NCI-H446 treated with DMSO at 0.1 percent for 48 hours (cell line): ENCODE data around the gene MYBPH.

ENCODE experiments used
- DNase-seq: peaks from one replicate; lab custom pipeline; 2025; lab: John Stamatoyannopoulos, UW

MYBPH gene

DNA sequence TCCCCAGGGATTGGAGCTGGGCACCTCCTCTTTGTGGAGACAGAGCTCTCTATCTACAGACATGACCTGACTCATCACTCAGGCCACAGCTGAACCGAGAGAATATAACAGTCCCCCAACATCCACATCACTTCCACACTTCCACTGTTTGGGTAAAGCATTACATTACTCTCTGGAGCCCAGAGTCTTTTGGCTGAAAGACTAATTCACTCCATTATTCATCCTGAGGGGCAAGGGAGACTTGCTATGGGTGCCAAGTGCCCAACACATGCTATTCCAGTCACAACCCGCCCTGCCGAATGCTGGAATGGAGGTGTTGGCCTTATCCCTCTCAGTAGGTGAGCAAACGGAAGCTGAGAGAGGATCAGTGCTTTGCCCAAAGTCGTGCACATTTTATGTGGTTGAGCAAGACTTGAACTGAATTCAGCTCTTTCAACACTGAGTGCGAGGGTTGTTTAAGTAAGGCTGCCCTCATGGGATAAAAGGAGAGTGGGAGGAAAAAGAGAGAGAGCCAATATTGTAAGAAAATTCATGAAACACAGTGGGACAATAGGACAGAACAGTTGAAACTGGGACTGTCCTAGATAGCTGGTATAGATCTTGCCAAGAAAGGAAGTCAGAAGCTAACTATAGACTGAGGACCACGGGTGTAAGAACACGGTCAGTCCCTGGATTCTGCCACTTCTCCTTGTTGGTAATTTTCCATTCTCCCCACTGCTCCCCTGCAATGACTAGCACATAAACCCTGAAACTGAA, 24.4 kb upstream of the MYBPH start:
- DNase-seq = no peak

DNA sequence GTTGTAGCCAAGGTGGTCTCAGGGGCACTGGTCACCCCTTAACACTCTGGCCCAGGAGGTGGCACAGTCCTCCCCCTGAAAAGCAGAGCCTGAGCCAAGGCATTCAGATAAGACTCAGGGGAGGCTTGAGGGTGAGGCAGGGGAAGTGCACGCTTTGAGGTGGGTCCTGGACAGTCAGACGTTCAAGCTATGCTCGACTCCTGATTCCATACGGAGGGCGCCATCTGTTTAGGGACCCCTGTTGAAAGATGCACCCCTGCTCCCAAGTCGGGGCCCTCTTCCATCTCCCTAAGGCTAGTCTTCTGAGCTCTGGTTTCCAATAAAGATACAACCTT, 23.8 kb upstream of the MYBPH start:
- no peak for DNase-seq

DNA sequence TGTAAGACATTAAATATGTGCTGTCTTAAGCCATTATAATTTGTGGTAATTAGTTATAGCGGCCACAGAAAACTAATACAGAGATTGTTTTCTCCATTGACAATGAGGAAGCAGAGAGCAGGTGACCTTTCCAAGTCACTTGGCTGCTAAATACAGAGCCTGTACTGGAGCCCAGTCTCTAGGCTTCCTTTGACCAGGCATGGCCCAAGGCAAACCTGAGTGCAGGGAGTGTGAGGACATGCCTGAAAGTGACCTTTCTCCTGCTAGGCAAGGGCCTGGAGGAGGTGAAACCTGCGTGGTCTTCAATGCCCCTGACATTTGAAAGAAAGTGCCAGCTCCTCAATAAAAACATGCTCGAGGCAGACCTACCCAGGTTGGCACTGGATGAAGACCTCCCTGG, 23.4 kb upstream of the MYBPH start:
- no peak for DNase-seq

DNA sequence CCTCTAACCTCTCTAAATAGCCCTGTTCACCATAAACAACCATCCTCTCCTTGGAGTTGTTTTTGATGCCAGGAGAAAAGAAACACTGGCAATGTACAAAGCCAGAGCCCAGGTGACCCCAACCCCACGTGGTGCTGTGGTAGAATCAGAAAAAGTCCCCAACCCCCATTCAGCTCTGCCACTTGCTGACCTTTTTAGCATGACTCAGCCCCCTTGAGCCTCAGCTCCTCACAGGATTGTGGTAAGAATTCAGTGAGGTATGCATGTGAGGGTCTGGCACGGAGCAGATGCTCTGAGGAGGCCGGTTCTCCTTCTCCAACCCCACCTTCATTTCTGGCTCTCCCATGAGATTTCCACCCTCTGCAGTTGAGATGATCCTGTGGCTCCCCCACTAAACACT, 22.0 kb upstream of the MYBPH start:
- no peak for DNase-seq

DNA sequence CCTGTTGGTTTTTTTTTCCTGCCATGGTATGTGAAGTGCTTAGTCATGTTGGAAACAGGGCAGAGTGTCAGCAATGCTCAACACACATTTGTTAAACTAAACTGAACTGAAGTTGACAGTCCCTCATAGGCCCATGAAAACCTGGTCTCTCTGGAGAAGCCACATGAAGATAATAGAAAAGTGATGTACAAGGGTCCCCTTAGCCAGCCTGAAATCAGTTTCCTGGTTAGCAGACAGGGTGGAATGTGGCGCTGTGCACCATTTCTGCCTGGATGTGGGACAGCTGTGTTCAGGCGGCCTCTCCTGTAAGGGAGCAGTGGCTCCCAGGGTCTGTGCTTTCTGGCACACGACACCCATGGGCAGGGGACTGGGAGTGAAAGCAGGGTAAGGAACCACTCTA, 20.7 kb upstream of the MYBPH start:
- DNase-seq = no peak

DNA sequence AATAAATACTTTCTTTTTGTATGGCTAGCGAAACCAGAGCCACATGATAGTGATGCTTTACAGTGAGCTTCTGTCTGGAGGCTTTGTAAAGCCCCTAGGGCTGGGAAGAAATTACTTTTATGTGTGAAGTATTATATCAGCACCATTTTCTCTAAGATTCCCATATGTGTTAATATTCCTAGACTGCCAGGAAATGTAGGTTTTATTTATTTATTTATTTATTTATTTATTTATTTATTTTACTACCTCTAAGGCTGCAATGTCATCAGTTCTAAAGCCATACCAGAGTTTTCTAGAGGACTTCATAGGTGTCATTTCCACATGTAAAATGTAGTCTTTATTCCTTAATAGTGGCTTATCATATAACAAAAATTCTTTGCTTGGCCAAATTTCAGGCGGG, 15.3 kb upstream of the MYBPH start:
- DNase-seq = no peak

DNA sequence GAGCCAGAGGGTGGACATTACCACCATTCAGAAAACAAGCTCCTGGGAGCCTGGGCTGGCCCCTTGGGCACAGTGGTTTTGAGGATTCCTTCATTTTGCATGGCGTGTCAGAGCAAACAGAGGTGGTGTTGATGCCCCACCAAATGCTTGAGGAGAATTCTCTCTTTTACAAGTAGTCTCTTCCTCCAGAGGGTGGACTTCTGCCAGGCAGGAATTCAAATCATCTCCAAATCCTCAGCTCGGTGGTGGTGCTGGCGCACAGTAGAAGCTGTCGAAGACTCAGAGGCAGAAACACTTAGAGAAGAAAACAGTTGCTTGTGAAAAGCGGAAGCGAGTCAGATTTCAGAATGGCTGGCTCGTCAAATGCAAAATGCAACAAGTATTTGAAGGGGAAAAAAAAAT, 14.3 kb upstream of the MYBPH start:
- no peak for DNase-seq

DNA sequence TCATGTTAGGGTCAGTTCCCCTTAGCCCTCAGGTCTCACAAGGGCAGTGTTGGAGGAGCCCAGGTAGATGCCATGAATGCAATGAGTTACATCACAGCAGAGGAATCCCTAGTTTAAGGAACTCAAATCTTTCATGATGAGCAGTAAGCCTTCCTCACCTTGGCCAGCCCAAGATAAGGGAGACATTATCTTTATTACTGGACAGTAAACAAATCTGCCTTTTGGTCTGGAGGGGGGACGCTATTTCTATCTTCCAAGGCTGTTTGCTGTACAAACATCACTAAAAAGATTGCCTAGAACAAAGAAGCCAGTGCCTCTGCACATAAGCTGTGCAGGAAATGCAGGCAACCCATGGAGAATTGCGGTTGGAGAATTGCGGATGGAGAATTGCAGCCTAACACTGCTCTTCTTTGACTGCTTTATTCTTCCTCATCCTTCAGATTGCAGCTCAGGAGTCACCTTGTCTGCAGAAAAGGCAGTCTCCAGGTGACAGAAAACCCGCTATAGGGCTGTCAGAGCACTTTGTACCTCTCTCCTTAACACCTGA, 13.1 kb upstream of the MYBPH start:
- no peak for DNase-seq

DNA sequence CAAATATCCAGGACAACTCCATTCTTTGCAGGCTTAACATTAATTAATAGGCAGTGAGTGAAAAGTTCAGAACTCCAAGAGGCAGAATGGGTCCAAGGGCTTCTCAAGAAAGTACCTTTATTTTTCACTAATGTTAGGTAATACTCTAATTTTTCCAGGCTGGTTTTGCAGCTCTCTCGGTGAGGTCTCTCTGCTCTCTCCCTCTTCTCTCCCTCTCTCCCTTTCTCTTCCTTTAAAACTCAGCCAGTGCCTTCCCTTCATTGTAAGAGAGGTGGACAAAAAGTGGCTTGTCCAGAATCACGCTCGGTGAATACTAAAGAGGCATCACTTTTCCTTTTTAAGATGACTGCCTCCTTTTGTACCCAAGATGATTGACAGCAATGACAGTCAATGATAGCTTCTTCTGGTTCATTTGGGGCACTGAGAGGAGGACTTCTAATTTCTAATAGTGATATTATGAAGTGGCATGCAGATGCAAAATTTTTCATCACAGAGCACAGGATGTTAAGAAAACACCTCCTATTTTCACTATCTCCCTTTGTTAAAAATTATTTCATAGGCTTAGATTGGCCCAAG, 12.2 kb upstream of the MYBPH start:
- DNase-seq = no peak

DNA sequence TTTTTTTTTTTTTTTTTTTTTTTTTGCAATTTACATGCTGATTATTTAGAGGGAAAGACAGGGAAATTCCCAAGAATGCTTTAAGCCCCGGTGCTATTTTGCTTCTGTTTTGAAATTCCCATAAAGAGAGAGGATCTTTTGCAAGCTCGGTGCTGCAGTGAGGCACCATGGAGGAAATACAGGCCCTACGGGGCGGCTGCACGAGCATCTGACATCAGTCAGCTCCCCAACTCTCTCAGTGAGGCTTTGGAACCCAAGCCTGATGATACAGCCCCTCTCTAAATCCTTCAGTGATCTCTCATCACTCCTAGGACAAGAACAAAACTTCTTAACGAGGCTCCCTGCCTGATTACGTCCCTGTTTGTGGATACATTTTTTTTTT, 11.7 kb upstream of the MYBPH start:
- no peak for DNase-seq

DNA sequence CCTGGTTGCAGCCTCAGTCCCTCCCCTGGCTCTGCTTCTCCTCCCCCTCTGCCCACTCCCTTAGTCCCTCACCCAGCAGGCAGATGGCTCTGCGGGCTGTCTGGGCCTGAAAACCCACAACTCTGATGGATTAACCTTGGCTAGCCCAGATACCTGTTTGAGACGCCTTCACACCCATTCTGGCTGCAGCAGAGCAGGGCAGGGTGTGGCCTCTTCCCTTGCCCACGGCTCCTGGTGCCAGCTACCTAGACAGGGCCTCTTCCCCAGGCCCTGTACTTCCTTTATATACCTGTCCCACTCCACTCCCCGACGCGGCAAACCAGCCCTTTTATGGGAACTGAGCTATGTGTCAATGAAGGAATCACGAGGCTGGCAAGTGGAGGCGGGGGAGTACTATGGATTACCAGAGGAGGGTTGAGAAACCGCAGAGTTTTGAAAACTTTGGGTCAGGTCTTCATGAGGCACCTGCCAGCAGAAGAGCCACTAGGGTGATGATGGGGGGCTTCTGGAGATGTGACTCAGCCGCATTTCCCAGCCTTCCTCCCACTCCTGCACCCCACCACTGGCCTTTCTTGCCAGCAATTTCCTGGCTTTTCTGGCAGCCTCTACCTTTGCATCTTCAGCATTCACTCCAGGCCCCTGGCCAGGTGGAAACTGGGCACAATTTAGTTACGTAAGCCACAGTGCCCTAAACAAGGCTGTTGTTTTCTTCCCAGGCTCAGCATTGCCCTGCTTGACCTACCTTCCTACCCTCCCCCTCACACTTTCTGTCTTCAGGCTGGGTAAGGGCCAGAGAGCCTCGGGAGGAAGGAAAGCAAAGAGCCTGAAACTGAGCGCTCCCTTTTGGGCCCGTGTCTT, 11.0 kb upstream of the MYBPH start, which contains the start of gene CHI3L1:
TSS of gene CHI3L1 (minus strand) at position 259 of the 858 bp plus-strand sequence. CDS start at position 178, 81 bp downstream.
- DNase-seq = no peak

DNA sequence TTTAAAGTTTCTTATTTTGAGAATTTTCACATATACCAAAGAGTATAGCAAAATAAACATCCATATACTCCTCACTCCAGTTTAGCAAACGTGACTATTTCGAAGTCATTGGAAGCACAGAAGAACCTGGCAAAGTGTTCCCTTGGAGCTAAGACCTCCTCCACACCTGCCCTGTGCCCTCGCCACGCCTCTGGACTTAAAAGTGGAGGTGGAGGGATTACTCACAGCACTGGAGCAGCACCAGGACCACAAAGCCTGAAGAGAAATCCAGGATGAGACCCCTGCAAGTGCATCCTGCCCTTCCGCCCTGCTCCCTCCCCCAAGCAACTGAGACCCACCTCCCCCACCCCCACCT, 10.4 kb upstream of the MYBPH start:
- no peak for DNase-seq

DNA sequence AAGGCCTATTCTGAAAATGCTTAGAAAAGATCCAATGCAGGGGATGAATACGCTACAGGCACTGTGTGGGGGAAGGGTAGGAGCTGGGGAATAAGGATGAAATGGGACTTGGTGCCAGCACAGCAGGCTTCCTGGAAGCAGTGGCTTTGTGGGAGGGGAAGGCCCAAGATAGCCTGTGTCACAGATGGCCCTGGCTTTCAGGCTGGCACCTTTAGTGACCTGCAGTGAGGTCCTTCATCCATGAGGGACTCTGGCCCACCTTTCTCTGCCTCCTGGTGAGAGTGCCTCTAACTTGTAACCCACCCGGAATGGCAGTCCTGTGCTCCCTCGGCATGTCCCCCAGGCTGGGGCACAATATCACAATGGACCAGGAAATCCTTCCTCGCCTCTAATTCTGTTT, 10.0 kb upstream of the MYBPH start:
- DNase-seq = no peak

DNA sequence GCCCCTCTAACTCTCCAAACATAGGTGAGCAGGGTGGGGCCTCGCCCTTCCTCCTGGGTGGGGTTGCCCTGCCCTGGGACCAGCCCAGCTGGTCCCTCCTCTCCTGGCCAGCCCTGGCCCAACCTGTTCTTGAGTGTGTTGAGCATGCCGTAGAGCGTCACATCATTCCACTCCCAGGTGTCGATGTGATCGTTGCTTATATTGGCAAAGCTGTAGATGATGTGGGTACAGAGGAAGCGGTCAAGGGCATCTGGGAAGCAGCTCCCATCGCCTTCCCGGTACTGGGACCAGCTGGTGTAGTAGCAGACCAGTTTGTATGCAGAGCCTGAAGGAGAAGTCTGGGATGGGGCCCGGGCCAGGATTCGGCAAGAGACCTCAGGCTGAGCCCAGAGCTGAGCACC, 9.4 kb upstream of the MYBPH start:
- DNase-seq = no peak

DNA sequence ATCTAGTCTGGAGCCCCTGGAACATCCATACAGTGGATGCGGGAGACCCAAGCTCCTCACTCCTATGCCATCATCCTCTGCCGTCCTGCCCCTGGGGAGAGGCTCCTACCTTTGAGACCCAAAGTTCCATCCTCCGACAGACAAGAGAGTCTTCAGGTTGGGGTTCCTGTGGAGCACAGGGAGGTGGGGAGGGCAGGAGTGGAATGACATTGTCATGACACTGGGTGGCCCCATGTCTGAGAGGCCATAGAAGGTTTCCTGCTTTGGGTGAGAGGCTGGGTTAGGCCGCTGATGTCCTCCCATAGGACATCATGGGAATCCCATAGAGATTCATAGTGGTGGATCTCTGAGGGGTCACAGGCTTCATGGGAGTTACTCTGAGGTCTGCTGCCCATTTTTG, 8.8 kb upstream of the MYBPH start:
- DNase-seq = no peak

DNA sequence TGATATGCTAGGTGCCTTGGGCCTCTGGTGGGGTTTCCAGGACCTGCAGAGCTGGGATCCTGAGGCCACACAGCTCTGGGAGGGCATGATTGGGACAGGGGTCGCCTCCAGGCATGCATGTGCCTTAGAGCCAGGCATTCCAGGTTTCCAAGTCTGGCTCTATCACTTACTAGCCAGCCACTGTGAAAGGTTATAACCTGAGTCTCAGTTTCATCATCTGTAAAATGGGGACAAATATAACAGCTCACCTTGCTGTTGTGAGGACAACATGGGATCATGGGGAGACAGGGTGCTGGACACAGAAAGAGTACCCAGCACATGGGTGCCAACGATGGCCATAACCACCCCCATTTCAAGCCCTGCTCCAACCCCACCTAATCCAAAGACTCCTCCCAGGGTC, 8.2 kb upstream of the MYBPH start:
- no peak for DNase-seq

DNA sequence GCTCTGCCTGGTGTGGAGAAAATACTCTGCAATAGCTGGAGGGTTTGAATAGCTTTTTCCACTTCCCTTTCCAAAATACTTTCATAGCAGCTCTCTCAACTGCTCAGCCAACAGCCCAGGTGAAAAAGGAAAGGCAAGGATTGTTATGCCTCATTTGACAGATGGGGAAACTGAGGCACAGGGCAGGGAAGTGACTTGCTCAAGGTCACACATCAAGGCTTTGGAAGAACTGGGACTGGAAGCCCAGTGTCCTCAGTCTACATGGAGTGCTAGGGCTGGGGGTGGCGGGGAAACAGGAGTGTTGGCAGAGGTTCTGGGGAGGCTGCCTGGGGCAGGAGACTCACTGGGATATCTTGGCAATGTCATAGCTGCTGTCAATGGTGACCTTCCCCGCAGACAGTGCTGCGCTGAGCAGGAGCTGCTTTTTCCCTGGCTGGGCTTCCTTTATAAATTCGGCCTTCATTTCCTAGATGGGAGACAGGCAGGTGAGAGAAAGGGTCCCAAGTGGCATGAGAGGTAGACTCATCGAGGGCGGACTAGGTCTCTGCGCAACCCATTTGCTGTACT, 6.8 kb upstream of the MYBPH start:
- no peak for DNase-seq

DNA sequence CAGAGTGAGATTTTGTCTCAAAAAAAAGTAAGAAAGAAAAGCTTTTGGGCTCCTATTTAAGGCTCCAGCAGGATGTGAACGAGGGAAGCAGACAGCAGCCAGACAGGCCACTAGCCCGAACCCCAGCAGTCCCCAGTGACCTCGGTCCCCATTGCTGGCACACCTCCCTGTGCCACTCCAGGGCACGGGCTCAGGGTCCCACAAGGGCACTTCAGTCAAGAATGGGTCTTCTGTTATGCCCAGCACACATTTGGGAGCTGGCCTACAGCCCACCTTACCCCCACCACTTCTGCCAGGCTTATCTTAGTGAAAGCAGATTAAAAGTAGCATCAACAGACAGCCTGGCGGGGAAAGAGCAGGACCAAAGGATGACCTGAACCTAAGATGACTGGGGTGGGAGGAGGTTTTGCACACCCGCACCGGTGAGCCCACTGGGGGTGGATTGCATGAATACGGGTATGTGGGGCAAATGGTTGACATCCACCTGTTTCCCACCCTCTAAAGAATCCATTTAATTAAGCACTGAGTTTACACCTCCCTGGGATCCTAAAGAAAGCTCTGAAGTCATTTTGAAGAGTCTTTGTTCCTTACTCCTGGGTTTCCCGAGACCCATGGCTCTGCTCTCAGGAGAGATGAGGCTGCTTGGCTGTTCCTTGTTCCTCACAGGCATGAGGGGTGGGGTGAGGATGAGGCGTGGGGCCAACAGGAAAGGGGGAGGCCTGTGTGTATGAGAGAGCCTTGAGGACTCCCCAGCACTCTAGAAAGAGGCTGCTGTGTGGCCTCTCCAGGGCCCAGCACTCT, 6.2 kb upstream of the MYBPH start:
- no peak for DNase-seq

DNA sequence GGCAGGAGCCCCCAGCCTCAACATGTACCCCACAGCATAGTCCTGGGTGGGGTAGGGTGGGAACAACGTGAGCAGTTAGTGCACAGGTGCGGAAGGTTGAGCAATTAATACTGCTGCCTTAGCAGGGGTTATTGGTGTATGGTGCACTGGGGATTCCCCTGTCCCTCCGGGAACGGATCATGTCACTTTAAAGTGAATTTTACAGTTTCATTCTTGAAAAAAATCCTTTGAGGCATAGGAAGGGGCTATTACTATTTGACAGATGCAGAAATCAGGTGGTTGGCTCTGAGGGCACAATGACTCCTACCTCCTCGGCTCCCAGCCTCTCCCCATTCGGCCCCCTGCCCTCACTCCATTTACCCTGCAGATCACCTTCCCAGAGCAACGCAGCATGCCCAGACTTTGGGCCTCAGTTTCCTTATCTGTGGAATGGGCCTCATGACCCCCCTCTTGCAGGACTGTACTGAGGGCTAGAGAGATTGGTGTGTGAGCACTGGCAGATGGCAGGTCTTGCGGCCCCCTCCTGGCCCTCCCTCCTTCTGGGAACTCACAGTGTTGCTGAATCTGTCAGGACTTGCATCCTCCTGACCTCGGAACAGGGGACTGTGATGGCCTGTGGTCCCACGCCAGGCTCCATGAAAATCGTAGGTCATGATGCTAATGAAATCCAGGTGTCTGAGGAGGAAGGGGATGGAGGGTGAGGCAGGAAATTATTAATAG, 5.1 kb upstream of the MYBPH start:
- DNase-seq = no peak

DNA sequence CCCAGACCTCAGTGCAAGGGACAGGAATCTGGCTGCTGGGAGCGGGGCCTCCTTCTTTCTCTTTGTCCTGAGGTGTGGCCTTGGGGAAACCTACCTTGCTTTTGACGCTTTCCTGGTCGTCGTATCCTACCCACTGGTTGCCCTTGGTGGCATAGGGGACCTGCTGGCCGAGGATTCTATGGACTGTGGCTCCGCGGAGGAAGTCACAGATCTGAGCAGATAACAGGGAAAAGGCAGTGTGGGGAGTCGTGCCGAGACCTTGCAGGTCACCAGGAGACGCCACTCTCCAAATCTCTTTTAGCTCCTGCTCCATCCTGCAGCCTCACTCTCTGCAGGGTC, 4.0 kb upstream of the MYBPH start:
- no peak for DNase-seq
